PC-9 (cell line): ENCODE measurements around the gene DENND5A. TPM values are rescaled to one million over a fixed set of nuclear protein-coding genes. Genes with fewer than 3 reads are reported as not detected.

Source experiments
- BruUV-seq: library from RNA; stranded (reverse); fragments of 400-500 nt; replicated peaks from 2 replicates; lab custom pipeline; 2021; lab: Mats Ljungman, UMichigan
- CTCF ChIA-PET: fragments of 300-600 bp; sonication (Branson Sonifier 250); formaldehyde crosslinking; loops from one replicate; lab custom pipeline; 2022; ENCODE audit warnings: antibody characterized with exemption; lab: Charles Lee
- POLR2A ChIA-PET: fragments of 300-600 bp; sonication (Branson Sonifier 250); formaldehyde crosslinking; loops from one replicate; lab custom pipeline; 2022; ENCODE audit warnings: antibody characterized with exemption; ENCODE audit not compliant: unreplicated experiment; lab: Charles Lee
- DNase-seq, 2 experiments: peaks; one replicate each; pipeline versions ENCODE4 v3.0.0 to v3.0.0-alpha.2; 2015 to 2022; ENCODE audit warnings: mixed read lengths in 1 of 2
- H2AFZ ChIP-seq: fragments of 200-600 bp; sonication (generic); 2 replicates; pipeline ENCODE4 v1.8.1; 2017; ENCODE audit warnings: antibody characterized with exemption
- H3F3A ChIP-seq: fragments of 200-600 bp; sonication (generic); 2 replicates; pipeline ENCODE4 v1.8.1; 2017; ENCODE audit warnings: antibody characterized with exemption, mild to moderate bottlenecking, low read depth; ENCODE audit not compliant: insufficient read depth
- H3K27ac ChIP-seq: fragments of 200-600 bp; sonication (generic); 2 replicates; pipeline ENCODE4 v1.6.1; 2016; ENCODE audit warnings: mixed run types
- H3K27me3 ChIP-seq: fragments of 200-600 bp; sonication (generic); 2 replicates; pipeline ENCODE4 v1.6.1; 2016; ENCODE audit warnings: low read depth, mixed run types; ENCODE audit not compliant: insufficient read depth
- H3K36me3 ChIP-seq: fragments of 200-600 bp; sonication (generic); 2 replicates; pipeline ENCODE4 v1.6.1; 2016; ENCODE audit warnings: low read depth, mixed run types
- H3K4me1 ChIP-seq: fragments of 200-600 bp; sonication (generic); replicated peaks from 2 replicates; pipeline ENCODE4 v1.6.1; 2016; ENCODE audit warnings: mixed run types; ENCODE audit not compliant: insufficient read depth
- H3K4me2 ChIP-seq: fragments of 200-600 bp; sonication (generic); 2 replicates; pipeline ENCODE4 v1.6.1; 2017; ENCODE audit warnings: mixed run types
- H3K4me3 ChIP-seq: fragments of 200-600 bp; sonication (generic); 2 replicates; pipeline ENCODE4 v1.6.1; 2016; ENCODE audit warnings: mixed run types
- H3K79me2 ChIP-seq: fragments of 200-600 bp; sonication (generic); 2 replicates; pipeline ENCODE4 v1.6.1; 2017; ENCODE audit warnings: low read depth, mixed run types
- H3K9me2 ChIP-seq: fragments of 200-600 bp; sonication (generic); 2 replicates; pipeline ENCODE4 v1.8.1; 2017; ENCODE audit warnings: mild to moderate bottlenecking; ENCODE audit not compliant: insufficient read depth
- H3K9me3 ChIP-seq: fragments of 200-600 bp; sonication (generic); 2 replicates; pipeline ENCODE4 v1.8.1; 2016; ENCODE audit warnings: low read depth; ENCODE audit not compliant: insufficient read depth
- H4K20me1 ChIP-seq: fragments of 200-600 bp; sonication (generic); 2 replicates; pipeline ENCODE4 v1.8.1; 2017; ENCODE audit not compliant: insufficient read depth
- CTCF ChIP-seq: fragments of 200-600 bp; sonication (generic); conservative IDR thresholded peaks from 2 replicates; pipeline ENCODE4 v1.6.1; 2017; ENCODE audit warnings: mixed run types, antibody characterized with exemption, mild to moderate bottlenecking, moderate library complexity
- EZH2 ChIP-seq: fragments of 200-600 bp; sonication (generic); IDR thresholded peaks from 2 replicates; pipeline ENCODE4 v1.8.0; 2017; ENCODE audit warnings: antibody characterized with exemption, low read depth
- intact Hi-C: fragments of 100-400 bp; cut with micrococcal nuclease; formaldehyde crosslinking; loops from one replicate; pipeline ENCODE4 v1.10.0; 2022; ENCODE audit not compliant: unreplicated experiment
- total RNA-seq: library from RNA; stranded (reverse); gene quantifications from 2 replicates; pipeline ENCODE4 v1.2.3, GENCODE V29; 2021

DENND5A gene
- total RNA-seq, 1 experiment from 2014 or later: 19.8 TPM

- POLR2A ChIA-PET: interaction anchor here (0.6 kb wide), 1 partner anchor 252 kb away, joined by 9 read pairs; no protein-coding TSS in a partner anchor
- peaks cover 19% of the 10 kb centered on the region for H3K4me1 ChIP-seq
- peak overlapping the region; percentile 96 for H3K4me3 ChIP-seq
- CTCF ChIA-PET: no interaction called here
- BruUV-seq: TSS peak; percentile 33
- peak overlapping the region; percentile 84 for H3K27ac ChIP-seq
- H3K36me3 ChIP-seq: no peaks in the 10 kb centered on the region
- peak overlapping the region; percentile 76 for H3K4me2 ChIP-seq
- intact Hi-C loops: loop anchor here (1.0 kb wide), 3 partner anchors 50 to 147 kb away; partner anchors contain the start of gene IPO7
- TF ChIP-seq EZH2 (no peak), CTCF (no peak)
- no peak for DNase-seq
- peaks cover 53% of the 10 kb centered on the region for H3K79me2 ChIP-seq
- H2AFZ ChIP-seq: peak overlapping the region; percentile 84
- H3K9me3 ChIP-seq: no peaks in the 10 kb centered on the region
- no peaks in the 10 kb centered on the region for H3K27me3 ChIP-seq
- H3K9me2 ChIP-seq: no peaks in the 10 kb centered on the region
- peaks cover 5% of the 10 kb centered on the region for H4K20me1 ChIP-seq
- H3F3A ChIP-seq: peaks cover 8% of the 10 kb centered on the region
Measured at GRCh38 chr11:9313648-9314290, 48.6 kb upstream of the DENND5A start.

DNA sequence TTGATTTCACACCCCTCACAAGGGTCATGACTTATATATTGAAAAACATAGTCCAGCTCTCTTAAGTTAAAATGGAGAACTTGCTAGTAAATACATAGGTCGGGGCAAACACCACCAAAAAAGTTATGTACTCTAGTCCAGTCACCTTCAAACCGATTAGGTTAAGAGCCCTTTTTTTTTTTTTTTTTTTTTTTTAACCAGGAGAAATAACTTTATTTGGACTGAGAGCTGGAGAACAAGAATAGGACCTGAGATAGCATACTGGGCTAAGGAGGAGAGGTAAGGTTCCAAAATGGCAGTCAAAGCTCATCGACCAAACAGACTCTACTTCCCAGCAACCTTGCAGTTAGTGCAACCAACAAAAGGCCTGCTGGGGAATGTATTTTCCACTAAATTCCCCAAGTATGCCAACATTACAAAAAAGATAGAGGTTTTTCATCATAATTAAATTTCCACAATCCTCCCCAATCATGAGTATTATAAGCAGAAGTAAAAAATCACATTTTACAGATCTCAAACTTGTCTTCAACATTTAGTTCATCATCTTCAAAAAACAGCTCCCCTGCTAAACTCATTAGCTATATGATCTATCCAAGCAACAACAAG, 45.4 kb upstream of the DENND5A start:
- TF ChIP-seq EZH2: no peak
- TF ChIP-seq CTCF: no peak

DNA sequence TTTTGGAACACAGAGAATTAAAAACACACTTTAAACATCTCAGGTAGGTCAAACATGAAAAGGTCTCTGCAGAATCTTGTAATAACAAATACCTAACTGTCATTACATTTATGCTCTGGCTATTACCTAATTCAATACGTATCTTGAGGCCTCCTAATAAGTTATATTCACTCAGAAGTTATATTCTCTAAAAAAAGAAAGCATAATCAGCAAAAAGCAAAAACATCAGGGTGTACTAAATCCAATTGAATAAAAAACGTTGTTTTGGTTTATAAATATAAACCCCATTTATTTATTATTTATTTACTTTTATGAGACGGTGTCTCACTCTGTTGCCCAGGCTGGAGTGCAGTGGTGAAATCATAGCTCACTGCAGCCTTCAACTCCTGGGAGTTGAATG, 39.0 kb upstream of the DENND5A start:
- Histone ChIP-seq H3K9me2 (no peaks in the 10 kb centered on the region), H3K27me3 (no peaks in the 10 kb centered on the region), H2AFZ (no peak overlapping the region), H4K20me1 (peaks cover 4% of the 10 kb centered on the region; the same call in 1 of the 2 replicates), H3K9me3 (no peaks in the 10 kb centered on the region), H3K4me1 (no peaks in the 10 kb centered on the region), H3K36me3 (no peaks in the 10 kb centered on the region; the same call in 1 of the 2 replicates), H3K4me2 (no peak overlapping the region), H3K79me2 (peaks cover 79% of the 10 kb centered on the region), H3F3A (no peaks in the 10 kb centered on the region), H3K27ac (no peak overlapping the region), H3K4me3 (no peak overlapping the region)
- intact Hi-C loops: no loop called here
- no peak for DNase-seq
- POLR2A ChIA-PET: interaction anchor here (0.7 kb wide), 1 partner anchor 126 kb away, joined by 3 read pairs; no protein-coding TSS in a partner anchor
- no TSS peak for BruUV-seq
- TF ChIP-seq CTCF: no peak
- no peak for TF ChIP-seq EZH2
- CTCF ChIA-PET: no interaction called here

More for the DNA sequence above, 45.4 kb upstream of the DENND5A start:
- Histone ChIP-seq H3K27me3 (no peaks in the 10 kb centered on the region), H3K27ac (no peak overlapping the region), H3K9me2 (no peaks in the 10 kb centered on the region), H3K4me2 (peak overlapping the region; percentile 63; the same call in 1 of the 2 replicates), H3K9me3 (no peaks in the 10 kb centered on the region), H4K20me1 (peaks cover 5% of the 10 kb centered on the region), H3K79me2 (peaks cover 83% of the 10 kb centered on the region), H3F3A (peaks cover 8% of the 10 kb centered on the region), H3K36me3 (no peaks in the 10 kb centered on the region; the same call in 1 of the 2 replicates), H2AFZ (no peak overlapping the region), H3K4me3 (no peak overlapping the region), H3K4me1 (peaks cover 16% of the 10 kb centered on the region)
- no peak for DNase-seq
- CTCF ChIA-PET: no interaction called here
- no TSS peak for BruUV-seq
- intact Hi-C loops: no loop called here
- POLR2A ChIA-PET: no interaction called here
